ENCODE results near the gene RNF169. TPM values are rescaled to one million over a fixed set of nuclear protein-coding genes. Genes with fewer than 3 reads are reported as not detected.

The RNF169 gene
- total and polyA plus RNA-seq, 9 of the 15 experiments (the other 6 are each of a cell fraction or from before 2014, with no cell fraction given): 0.68 to 18.1 (median 10.1) TPM

GRCh38 chr11:74701351-74701750, 47.3 kb upstream of the RNF169 start (continued):
- TF ChIP-seq CBFB (CRISPR knock-in tag; IDR thresholded peaks at IDR 0.05) (no peak), BMI1 (IDR thresholded peaks at IDR 0.05; ENCODE audit: low read length) (no peak), ADNP (tag; IDR thresholded peaks at IDR 0.05) (peak; percentile 94), FOXP1 (CRISPR knock-in tag; IDR thresholded peaks at IDR 0.05) (peak; percentile 49; the same call in 1 of the 2 replicates), ZFP36 (IDR thresholded peaks at IDR 0.05; ENCODE audit: low read depth, low read length, partially characterized antibody) (peak; percentile 92), ATF1 (CRISPR knock-in tag; IDR thresholded peaks at IDR 0.05) (no peak), ATF1 (tag; IDR thresholded peaks at IDR 0.05) (peak; percentile 57), DACH1 (IDR thresholded peaks at IDR 0.05; ENCODE audit: partially characterized antibody) (peak; percentile 18), BCOR (IDR thresholded peaks at IDR 0.05) (peak; percentile 98), KDM1A (IDR thresholded peaks at IDR 0.05) (peak; percentile 76 to 89), NR0B1 (IDR thresholded peaks at IDR 0.05; ENCODE audit: partially characterized antibody) (no peak), KHSRP (IDR thresholded peaks at IDR 0.05) (no peak), ZNF318 (IDR thresholded peaks at IDR 0.05; ENCODE audit: borderline replicate concordance in 1 of 2, low read depth in 1 of 2) (no peak), ZNF263 (CRISPR knock-in tag; IDR thresholded peaks at IDR 0.05; ENCODE audit: borderline replicate concordance) (0 out of 2 replicates have a peak, but pooled peaks have one; percentile 34), CBX3 (IDR thresholded peaks at IDR 0.05; ENCODE audit: borderline replicate concordance in 1 of 2, low read length in 2 of 2) (peak in 1 of 2 experiments; percentile 41; a peak in 1 of 3 replicates), HDAC1 (IDR thresholded peaks at IDR 0.05) (peak in 1 of 2 experiments; percentile 51; a peak in 1 of 4 replicates), HMGXB4 (CRISPR knock-in tag; IDR thresholded peaks at IDR 0.05) (no peak), ESRRA (IDR thresholded peaks at IDR 0.05; ENCODE audit: borderline replicate concordance, low read depth) (peak; percentile 51; the same call in 1 of the 2 replicates)

Measured in K562 (cell line).